DOHH2 (cell line): ENCODE measurements around the gene BABAM2.

Source experiments
- H3F3A ChIP-seq: fragments of 200-600 bp; sonication (generic), shearing (Covaris generic); 2 replicates; pipeline ENCODE4 v1.6.0; 2016; ENCODE audit warnings: antibody characterized with exemption, mild to moderate bottlenecking; ENCODE audit not compliant: control insufficient read depth, insufficient read depth
- H3K27ac ChIP-seq: fragments of 200-600 bp; sonication (generic); 2 replicates; pipeline ENCODE4 v1.5.1; 2014; ENCODE audit warnings: low read depth, mild to moderate bottlenecking, low read length, moderate library complexity
- H3K27me3 ChIP-seq: fragments of 200-600 bp; sonication (generic); 2 replicates; pipeline ENCODE4 v1.6.1; 2014; ENCODE audit warnings: mild to moderate bottlenecking, low read length, mixed read lengths; ENCODE audit not compliant: control insufficient read depth
- H3K36me3 ChIP-seq: fragments of 200-600 bp; sonication (generic); 2 replicates; pipeline ENCODE4 v1.6.1; 2014; ENCODE audit warnings: mild to moderate bottlenecking, low read length, moderate library complexity, mixed read lengths; ENCODE audit not compliant: control insufficient read depth
- H3K4me1 ChIP-seq: fragments of 200-600 bp; sonication (generic); 2 replicates; pipeline ENCODE4 v1.6.1; 2014; ENCODE audit warnings: mild to moderate bottlenecking, low read length, mixed read lengths; ENCODE audit not compliant: control insufficient read depth
- H3K4me2 ChIP-seq: fragments of 200-600 bp; sonication (generic); 2 replicates; pipeline ENCODE4 v1.6.0; 2014; ENCODE audit warnings: mild to moderate bottlenecking, low read length, moderate library complexity
- H3K4me3 ChIP-seq: fragments of 200-600 bp; sonication (generic); 2 replicates; pipeline ENCODE4 v1.5.1; 2014; ENCODE audit warnings: mild to moderate bottlenecking, low read length, mixed read lengths
- H3K79me2 ChIP-seq: fragments of 200-600 bp; sonication (generic); 2 replicates; pipeline ENCODE4 v1.6.1; 2014; ENCODE audit warnings: mild to moderate bottlenecking, low read length, mixed read lengths; ENCODE audit not compliant: control insufficient read depth
- H3K9me2 ChIP-seq: fragments of 200-600 bp; sonication (generic); replicated peaks from 2 replicates; pipeline ENCODE4 v1.6.1; 2014; ENCODE audit warnings: mild to moderate bottlenecking, low read length, mixed read lengths; ENCODE audit not compliant: control insufficient read depth
- H3K9me3 ChIP-seq: fragments of 200-600 bp; sonication (generic); 2 replicates; pipeline ENCODE4 v1.6.1; 2014; ENCODE audit warnings: antibody characterized with exemption, low read length, mixed read lengths; ENCODE audit not compliant: control insufficient read depth, insufficient read depth
- H4K20me1 ChIP-seq: fragments of 200-600 bp; sonication (generic); 2 replicates; pipeline ENCODE4 v1.6.0; 2014; ENCODE audit warnings: low read depth, mild to moderate bottlenecking, antibody characterized with exemption, low read length, moderate library complexity; ENCODE audit not compliant: control insufficient read depth, insufficient read depth
- CTCF ChIP-seq: fragments of 200-600 bp; sonication (generic); IDR thresholded peaks from one replicate; pipeline ENCODE4 v1.5.1; 2014; ENCODE audit warnings: antibody characterized with exemption, mild to moderate bottlenecking, low read depth, low read length; ENCODE audit not compliant: poor library complexity, severe bottlenecking
- EZH2phosphoT487 ChIP-seq: fragments of 200-600 bp; sonication (generic); IDR thresholded peaks from 2 replicates; pipeline ENCODE4 v1.6.1; 2017; ENCODE audit warnings: borderline replicate concordance, mild to moderate bottlenecking, antibody characterized with exemption, low read length, moderate library complexity, mixed read lengths

The BABAM2 gene

GRCh38 chr2:28296243-28296642, 405.7 kb downstream of the BABAM2 start:
- TF ChIP-seq EZH2phosphoT487 (no peak), CTCF (no peak)
- H3K79me2 ChIP-seq, result no peaks in the 10 kb centered on the region
- H3K9me2 ChIP-seq, result no peaks in the 10 kb centered on the region
- no peaks in the 10 kb centered on the region for H3K4me1 ChIP-seq
- no peaks in the 10 kb centered on the region for H4K20me1 ChIP-seq
- no peaks in the 10 kb centered on the region for H3K36me3 ChIP-seq
- no peak overlapping the region for H3K4me2 ChIP-seq
- H3K27ac ChIP-seq, result no peak overlapping the region
- H3K9me3 ChIP-seq, result no peaks in the 10 kb centered on the region
- no peaks in the 10 kb centered on the region for H3K27me3 ChIP-seq
- no peaks in the 10 kb centered on the region for H3F3A ChIP-seq
- H3K4me3 ChIP-seq, result no peak overlapping the region

GRCh38 chr2:28296904-28297303, 406.4 kb downstream of the BABAM2 start:
- no peaks in the 10 kb centered on the region for H3K27me3 ChIP-seq
- H3K9me2 ChIP-seq, result no peaks in the 10 kb centered on the region
- no peaks in the 10 kb centered on the region for H3K9me3 ChIP-seq
- no peak overlapping the region for H3K27ac ChIP-seq
- no peaks in the 10 kb centered on the region for H3K36me3 ChIP-seq
- H3K4me1 ChIP-seq, result no peaks in the 10 kb centered on the region
- TF ChIP-seq EZH2phosphoT487, result no peak
- no peak for TF ChIP-seq CTCF
- H3F3A ChIP-seq, result no peaks in the 10 kb centered on the region
- no peak overlapping the region for H3K4me3 ChIP-seq
- no peaks in the 10 kb centered on the region for H3K79me2 ChIP-seq
- no peak overlapping the region for H3K4me2 ChIP-seq
- H4K20me1 ChIP-seq, result no peaks in the 10 kb centered on the region

- no peaks in the 10 kb centered on the region for H3K9me2 ChIP-seq
- H3K36me3 ChIP-seq, result no peaks in the 10 kb centered on the region
- H3K4me3 ChIP-seq, result no peak overlapping the region
- H3K79me2 ChIP-seq, result no peaks in the 10 kb centered on the region
- no peak for TF ChIP-seq CTCF
- no peak for TF ChIP-seq EZH2phosphoT487
- no peaks in the 10 kb centered on the region for H4K20me1 ChIP-seq
- no peaks in the 10 kb centered on the region for H3K9me3 ChIP-seq
- H3K4me2 ChIP-seq, result no peak overlapping the region
- H3K27ac ChIP-seq, result no peak overlapping the region
- no peaks in the 10 kb centered on the region for H3F3A ChIP-seq
- H3K4me1 ChIP-seq, result no peaks in the 10 kb centered on the region
- H3K27me3 ChIP-seq, result no peaks in the 10 kb centered on the region
Measured at GRCh38 chr2:28297531-28297930, 407.0 kb downstream of the BABAM2 start.

GRCh38 chr2:28298406-28298805, 407.9 kb downstream of the BABAM2 start:
- no peak overlapping the region for H3K4me3 ChIP-seq
- TF ChIP-seq EZH2phosphoT487 (no peak), CTCF (no peak)
- no peaks in the 10 kb centered on the region for H3K27me3 ChIP-seq
- H3F3A ChIP-seq, result no peaks in the 10 kb centered on the region
- no peaks in the 10 kb centered on the region for H3K36me3 ChIP-seq
- H3K79me2 ChIP-seq, result no peaks in the 10 kb centered on the region
- no peaks in the 10 kb centered on the region for H3K4me1 ChIP-seq
- no peaks in the 10 kb centered on the region for H3K9me3 ChIP-seq
- no peak overlapping the region for H3K27ac ChIP-seq
- no peaks in the 10 kb centered on the region for H3K9me2 ChIP-seq
- no peaks in the 10 kb centered on the region for H4K20me1 ChIP-seq
- H3K4me2 ChIP-seq, result no peak overlapping the region
